BLaER1 treated with 17β-estradiol and CSF1 and Interleukin-3, amounts not matched to agents 10 nM and 100 nM (cell line): ENCODE data around the gene SV2C.
"Not testable (repeated sequence)": the region's sequence is repeated elsewhere in the genome, so short reads cannot be mapped to it uniquely, and the experiment has no call there.

Experiments used
- H3K27ac ChIP-seq, 11 experiments: shearing (Covaris generic); formaldehyde crosslinking; 2 replicates each; pipeline ENCODE4 v1.8.1; 2022
- H3K27me3 ChIP-seq, 11 experiments: shearing (Covaris generic); formaldehyde crosslinking; 2 replicates each; pipeline ENCODE4 v1.8.1; 2022
- H3K36me3 ChIP-seq, 11 experiments: shearing (Covaris generic); formaldehyde crosslinking; 2 replicates each; pipeline ENCODE4 v1.8.1; 2022
- H3K4me1 ChIP-seq, 10 experiments: shearing (Covaris generic); formaldehyde crosslinking; 2 replicates each; pipeline ENCODE4 v1.8.1; 2022
- H3K4me2 ChIP-seq, 11 experiments: shearing (Covaris generic); formaldehyde crosslinking; 2 replicates each; pipeline ENCODE4 v1.8.1; 2022
- H3K4me3 ChIP-seq, 10 experiments: shearing (Covaris generic); formaldehyde crosslinking; 2 replicates each; pipeline ENCODE4 v1.8.1; 2022
- H3K9ac ChIP-seq, 11 experiments: shearing (Covaris generic); formaldehyde crosslinking; 2 replicates each; pipeline ENCODE4 v1.8.1; 2022
- H3K9me3 ChIP-seq, 11 experiments: shearing (Covaris generic); formaldehyde crosslinking; replicated peaks in 1 of 11; 2 replicates each; pipeline ENCODE4 v1.8.1; 2022
- H4K20me1 ChIP-seq, 11 experiments: shearing (Covaris generic); formaldehyde crosslinking; 2 replicates each; pipeline ENCODE4 v1.8.1; 2022
- Cebpa-rat ChIP-seq, 11 experiments: shearing (Covaris generic); IDR thresholded peaks; 2 replicates each; pipeline ENCODE4 v1.8.1; 2022

SV2C gene

GRCh38 chr5:76069061-76069735, 14.0 kb upstream of the SV2C start:
- no peak overlapping the region for H3K4me3 ChIP-seq
- H3K27me3 ChIP-seq, result no peaks in the 10 kb centered on the region
- no peak overlapping the region for H3K4me2 ChIP-seq
- no peak overlapping the region for H3K27ac ChIP-seq
- H3K9ac ChIP-seq, result no peak overlapping the region
- TF ChIP-seq Cebpa-rat (IDR thresholded peaks at IDR 0.05), result no peak
- no peaks in the 10 kb centered on the region for H3K4me1 ChIP-seq
- no peaks in the 10 kb centered on the region for H3K9me3 ChIP-seq
- H4K20me1 ChIP-seq, result no peaks in the 10 kb centered on the region
- H3K36me3 ChIP-seq, result no peaks in the 10 kb centered on the region

- no peak overlapping the region for H3K4me3 ChIP-seq
- no peaks in the 10 kb centered on the region for H3K36me3 ChIP-seq
Observed at GRCh38 chr5:76074487-76075065, 8.6 kb upstream of the SV2C start.

GRCh38 chr5:76081811-76082771, 1.1 kb upstream of the SV2C start:
- TF ChIP-seq Cebpa-rat (IDR thresholded peaks at IDR 0.05), result no peak
- peaks cover 0 to 6% (median 0%) of the 10 kb centered on the region in 11 experiments; a peak in 1 of 22 replicates for H3K36me3 ChIP-seq
- H3K27ac ChIP-seq, result no peak overlapping the region
- H3K27me3 ChIP-seq, result peaks cover 27 to 38% (median 33%) of the 10 kb centered on the region in 11 experiments
- no peak overlapping the region for H3K9ac ChIP-seq
- H4K20me1 ChIP-seq, result no peaks in the 10 kb centered on the region
- H3K4me3 ChIP-seq, result no peak overlapping the region
- H3K4me2 ChIP-seq, result no peak overlapping the region
- peaks cover 22 to 37% (median 32%) of the 10 kb centered on the region in 11 experiments for H3K9me3 ChIP-seq
- H3K4me1 ChIP-seq, result no peaks in the 10 kb centered on the region

More at GRCh38 chr5:76074487-76075065, 8.6 kb upstream of the SV2C start:
- H3K9ac ChIP-seq, result no peak overlapping the region
- no peak overlapping the region for H3K4me2 ChIP-seq
- H3K27me3 ChIP-seq, result no peaks in the 10 kb centered on the region
- no peaks in the 10 kb centered on the region for H3K4me1 ChIP-seq
- no peaks in the 10 kb centered on the region for H3K9me3 ChIP-seq
- H3K27ac ChIP-seq, result no peak overlapping the region
- no peaks in the 10 kb centered on the region for H4K20me1 ChIP-seq
- TF ChIP-seq Cebpa-rat (IDR thresholded peaks at IDR 0.05), result no peak

- H3K36me3 ChIP-seq, result peaks cover 0 to 6% (median 0%) of the 10 kb centered on the region in 11 experiments; a peak in 1 of 22 replicates
- no peaks in the 10 kb centered on the region for H4K20me1 ChIP-seq
- peaks cover 22 to 37% (median 32%) of the 10 kb centered on the region in 11 experiments for H3K9me3 ChIP-seq
- TF ChIP-seq Cebpa-rat (IDR thresholded peaks at IDR 0.05), result no peak
- H3K9ac ChIP-seq, result no peak overlapping the region
- H3K4me3 ChIP-seq, result peak overlapping the region in 1 of 10 experiments; percentile 40; a peak in 2 of 20 replicates
- peaks cover 27 to 38% (median 33%) of the 10 kb centered on the region in 11 experiments for H3K27me3 ChIP-seq
- H3K4me1 ChIP-seq, result no peaks in the 10 kb centered on the region
- H3K27ac ChIP-seq, result no peak overlapping the region
- no peak overlapping the region for H3K4me2 ChIP-seq
Observed at GRCh38 chr5:76083555-76084495, 642 bp downstream of the SV2C start.

GRCh38 chr5:76084496-76085242, 1.5 kb downstream of the SV2C start:
- H3K27me3 ChIP-seq, result peaks cover 27 to 38% (median 33%) of the 10 kb centered on the region in 11 experiments
- H4K20me1 ChIP-seq, result no peaks in the 10 kb centered on the region
- peaks cover 0 to 6% (median 0%) of the 10 kb centered on the region in 11 experiments; a peak in 1 of 22 replicates for H3K36me3 ChIP-seq
- H3K9me3 ChIP-seq, result peaks cover 22 to 37% (median 32%) of the 10 kb centered on the region in 11 experiments
- no peaks in the 10 kb centered on the region for H3K4me1 ChIP-seq
- no peak for TF ChIP-seq Cebpa-rat (IDR thresholded peaks at IDR 0.05)
- H3K27ac ChIP-seq, result no peak overlapping the region
- H3K9ac ChIP-seq, result no peak overlapping the region
- no peak overlapping the region for H3K4me3 ChIP-seq
- H3K4me2 ChIP-seq, result no peak overlapping the region

GRCh38 chr5:76085243-76085579, 2.0 kb downstream of the SV2C start:
- no peak overlapping the region for H3K4me3 ChIP-seq
- peaks cover 27 to 38% (median 33%) of the 10 kb centered on the region in 11 experiments for H3K27me3 ChIP-seq
- no peaks in the 10 kb centered on the region for H3K4me1 ChIP-seq
- H3K27ac ChIP-seq, result no peak overlapping the region
- H3K9me3 ChIP-seq, result peaks cover 22 to 37% (median 32%) of the 10 kb centered on the region in 11 experiments
- no peak overlapping the region for H3K4me2 ChIP-seq
- H3K36me3 ChIP-seq, result peaks cover 0 to 6% (median 0%) of the 10 kb centered on the region in 11 experiments; a peak in 1 of 22 replicates
- no peak overlapping the region for H3K9ac ChIP-seq
- no peaks in the 10 kb centered on the region for H4K20me1 ChIP-seq
- no peak for TF ChIP-seq Cebpa-rat (IDR thresholded peaks at IDR 0.05)

GRCh38 chr5:76086095-76086494, 2.9 kb downstream of the SV2C start:
- H3K27me3 ChIP-seq, result peaks cover 27 to 38% (median 29%) of the 10 kb centered on the region in 11 experiments
- H3K4me1 ChIP-seq, result no peaks in the 10 kb centered on the region
- no peak overlapping the region for H3K4me3 ChIP-seq

GRCh38 chr5:76089156-76089555, 6.0 kb downstream of the SV2C start:
- not testable (repeated sequence) for H4K20me1 ChIP-seq, H3K36me3 ChIP-seq, H3K9ac ChIP-seq

More at GRCh38 chr5:76086095-76086494, 2.9 kb downstream of the SV2C start:
- H3K9me3 ChIP-seq, result peaks cover 22 to 37% (median 32%) of the 10 kb centered on the region in 11 experiments
- TF ChIP-seq Cebpa-rat (IDR thresholded peaks at IDR 0.05), result no peak
- peaks cover 0 to 6% (median 0%) of the 10 kb centered on the region in 11 experiments; a peak in 1 of 22 replicates for H3K36me3 ChIP-seq
- no peaks in the 10 kb centered on the region for H4K20me1 ChIP-seq
- no peak overlapping the region for H3K27ac ChIP-seq
- no peak overlapping the region for H3K4me2 ChIP-seq
- no peak overlapping the region for H3K9ac ChIP-seq

More at GRCh38 chr5:76089156-76089555, 6.0 kb downstream of the SV2C start:
- H3K27ac ChIP-seq, H3K4me2 ChIP-seq, H3K4me3 ChIP-seq, H3K4me1 ChIP-seq: not testable (repeated sequence)
- Histone ChIP-seq H3K27me3 (peaks cover 2 to 11% (median 2%) of the 10 kb centered on the region in 11 experiments), H3K9me3 (peaks cover 2 to 11% (median 7%) of the 10 kb centered on the region in 11 experiments; a peak in 20 of 22 replicates)
